Small intestine (tissue), 7 donors: ENCODE results near the gene OTOS. TPM values are rescaled to one million over a fixed set of nuclear protein-coding genes. Genes with fewer than 3 reads are reported as not detected.

Experiments used
- DNase-seq, 2 donors: peaks; one replicate each; pipeline versions ENCODE4 v3.0.0 to v3.0.0-alpha.2; 2013
- FAIRE-seq: peaks from 2 replicates; lab custom pipeline; 2012; peaks lifted over from hg19 to GRCh38; lab: Jason Lieb, UNC
- H3K27ac ChIP-seq, 3 donors: one replicate each; pipeline ENCODE4 v1.5.1; 2013; ENCODE audit warnings: low read length in 2 of 3, mild to moderate bottlenecking in 2 of 3, control low read depth in 1 of 3, inconsistent platforms in 1 of 3, low read depth in 1 of 3, moderate library complexity in 1 of 3
- H3K27me3 ChIP-seq, 3 donors: one replicate each; pipeline ENCODE4 v1.6.1; 2013; ENCODE audit warnings: low read length in 3 of 3, inconsistent platforms in 1 of 3; ENCODE audit not compliant: control insufficient read depth in 3 of 3, insufficient read depth in 3 of 3
- H3K36me3 ChIP-seq, 3 donors: one replicate each; pipeline ENCODE4 v1.6.1; 2013; ENCODE audit warnings: low read length in 3 of 3, inconsistent platforms in 1 of 3, low read depth in 1 of 3, mild to moderate bottlenecking in 1 of 3, moderate library complexity in 1 of 3; ENCODE audit not compliant: control insufficient read depth in 3 of 3, insufficient read depth in 2 of 3
- H3K4me1 ChIP-seq, 3 donors: one replicate each; pipeline ENCODE4 v1.6.1; 2013; ENCODE audit warnings: low read length in 2 of 3, inconsistent platforms in 1 of 3, low read depth in 1 of 3, mild to moderate bottlenecking in 1 of 3, moderate library complexity in 1 of 3; ENCODE audit not compliant: control insufficient read depth in 3 of 3, insufficient read depth in 2 of 3
- H3K4me3 ChIP-seq, 3 donors: one replicate each; pipeline ENCODE4 v1.5.1; 2013; ENCODE audit warnings: low read length in 3 of 3, control low read depth in 1 of 3, inconsistent platforms in 1 of 3, low read depth in 1 of 3, mild to moderate bottlenecking in 1 of 3, moderate library complexity in 1 of 3
- H3K9me3 ChIP-seq, 2 donors: one replicate each; pipeline ENCODE4 v1.6.1; 2013; ENCODE audit warnings: low read depth in 1 of 2, low read length in 1 of 2; ENCODE audit not compliant: control insufficient read depth in 2 of 2, insufficient read depth in 1 of 2
- WGBS, 3 donors: extraction: QIAGEN DNeasy Blood & Tissue Kit; methylation state at CpG; one replicate each; pipeline ENCODE4 v1.1.7; 2013; 5-methylcytosine and 5-hydroxymethylcytosine counted together
- polyA plus RNA-seq, 4 donors: library from polyadenylated mRNA; stranded (reverse) in 3 of 4; unstranded in 1 of 4; fragments of 200-250 nt in 3 of 4; fragments of 120-200 nt in 1 of 4; gene quantifications; one replicate each; pipeline versions ENCODE4 v1.2.1 to v1.2.3, GENCODE V29; 2013
- donor health status: healthy with polysubstance abuse.
- donor health status: control.
- donor health status: control.
- donor health status: Bipolar disorder and iron deficiency.
- donor health status: healthy.

Gene OTOS
- polyA plus RNA-seq, 4 donors, result not detected

- Histone ChIP-seq H3K9me3 (peaks cover 0 to 4% of the 10 kb centered on the region in 2 donors), H3K4me3 (no peak overlapping the region), H3K27ac (no peak overlapping the region), H3K4me1 (no peaks in the 10 kb centered on the region), H3K27me3 (no peaks in the 10 kb centered on the region), H3K36me3 (peaks cover 7 to 61% (median 15%) of the 10 kb centered on the region in 3 donors)
- no peak for DNase-seq
- WGBS, 3 donors, result 92 to 95% (median 94%) methylated on average over 16 of the region's 16 CpGs
- no peak for FAIRE-seq
These were observed 12.4 kb downstream of the OTOS start for GRCh38 chr2:240127911-240128607.

GRCh38 chr2:240127191-240127750 lies 13.2 kb downstream of the OTOS start:
- no peak overlapping the region for H3K27ac ChIP-seq
- WGBS, 3 donors, result 86 to 96% (median 93%) methylated on average over 7 of the region's 7 CpGs
- no peak overlapping the region for H3K4me3 ChIP-seq
- H3K27me3 ChIP-seq, result no peaks in the 10 kb centered on the region
- H3K9me3 ChIP-seq, result peaks cover 0 to 4% of the 10 kb centered on the region in 2 donors
- FAIRE-seq (no peak), DNase-seq (no peak)
- peaks cover 7 to 55% (median 15%) of the 10 kb centered on the region in 3 donors for H3K36me3 ChIP-seq
- H3K4me1 ChIP-seq, result no peaks in the 10 kb centered on the region

- peaks cover 7 to 49% (median 12%) of the 10 kb centered on the region in 3 donors for H3K36me3 ChIP-seq
- H3K4me3 ChIP-seq, result no peak overlapping the region
- FAIRE-seq (no peak), DNase-seq (no peak)
- H3K9me3 ChIP-seq, result peaks cover 0 to 4% of the 10 kb centered on the region in 2 donors
- H3K4me1 ChIP-seq, result no peaks in the 10 kb centered on the region
- H3K27ac ChIP-seq, result no peak overlapping the region
- no peaks in the 10 kb centered on the region for H3K27me3 ChIP-seq
- 93 to 95% (median 95%) methylated on average over 10 of the region's 10 CpGs for WGBS, 3 donors
These were observed 13.7 kb downstream of the OTOS start for GRCh38 chr2:240126731-240127130.

- WGBS, 3 donors, result 92 to 95% (median 93%) methylated on average over 14 of the region's 14 CpGs
- FAIRE-seq, result no peak
- DNase-seq, result no peak
These were observed 14.7 kb downstream of the OTOS start for GRCh38 chr2:240125742-240126141.

GRCh38 chr2:240124651-240125030 lies 15.8 kb downstream of the OTOS start:
- FAIRE-seq, result no peak
- no peaks in the 10 kb centered on the region for H3K4me1 ChIP-seq
- H3K27me3 ChIP-seq, result no peaks in the 10 kb centered on the region
- no peak overlapping the region for H3K4me3 ChIP-seq
- no peak for DNase-seq
- WGBS, 3 donors, result 90 to 97% (median 96%) methylated on average over 8 of the region's 8 CpGs
- peaks cover under 1 to 31% (median 3%) of the 10 kb centered on the region in 3 donors for H3K36me3 ChIP-seq
- H3K27ac ChIP-seq, result no peak overlapping the region
- H3K9me3 ChIP-seq, result peaks cover 0 to 4% of the 10 kb centered on the region in 2 donors

More at GRCh38 chr2:240125742-240126141, 14.7 kb downstream of the OTOS start:
- Histone ChIP-seq H3K36me3 (peaks cover 7 to 41% (median 12%) of the 10 kb centered on the region in 3 donors), H3K4me3 (no peak overlapping the region), H3K9me3 (peaks cover 0 to 4% of the 10 kb centered on the region in 2 donors), H3K4me1 (no peaks in the 10 kb centered on the region), H3K27ac (no peak overlapping the region), H3K27me3 (no peaks in the 10 kb centered on the region)

- no peaks in the 10 kb centered on the region for H3K4me1 ChIP-seq
- FAIRE-seq (no peak), DNase-seq (no peak)
- no peak overlapping the region for H3K27ac ChIP-seq
- H3K9me3 ChIP-seq, result peaks cover 0 to 4% of the 10 kb centered on the region in 2 donors
- 85 to 90% (median 86%) methylated on average over 24 of the region's 24 CpGs for WGBS, 3 donors
- H3K27me3 ChIP-seq, result no peaks in the 10 kb centered on the region
- H3K36me3 ChIP-seq, result peaks cover 0 to 25% (median 0%) of the 10 kb centered on the region in 3 donors
- no peak overlapping the region for H3K4me3 ChIP-seq
These were observed 16.4 kb downstream of the OTOS start for GRCh38 chr2:240123821-240124650.

GRCh38 chr2:240121675-240122074 lies 18.8 kb downstream of the OTOS start:
- H3K4me1 ChIP-seq, result no peaks in the 10 kb centered on the region
- no peak for DNase-seq
- peaks cover 0 to 3% (median 0%) of the 10 kb centered on the region in 3 donors for H3K36me3 ChIP-seq
- FAIRE-seq, result no peak
- H3K27ac ChIP-seq, result no peak overlapping the region
- no peak overlapping the region for H3K4me3 ChIP-seq
- peaks cover 0 to 7% of the 10 kb centered on the region in 2 donors for H3K9me3 ChIP-seq
- WGBS, 3 donors, result 58 to 64% (median 61%) methylated on average over 11 of the region's 11 CpGs
- H3K27me3 ChIP-seq, result peaks cover 0 to 2% (median 0%) of the 10 kb centered on the region in 3 donors

GRCh38 chr2:240121190-240121589 lies 19.3 kb downstream of the OTOS start:
- DNase-seq, result no peak
- Histone ChIP-seq H3K36me3 (no peaks in the 10 kb centered on the region), H3K4me3 (no peak overlapping the region), H3K27ac (no peak overlapping the region), H3K27me3 (peaks cover 0 to 2% (median 0%) of the 10 kb centered on the region in 3 donors), H3K4me1 (no peaks in the 10 kb centered on the region), H3K9me3 (peaks cover 0 to 6% of the 10 kb centered on the region in 2 donors)
- FAIRE-seq, result no peak
- WGBS, 3 donors, result 51 to 65% (median 59%) methylated on average over 4 of the region's 4 CpGs
